K562 (cell line): Measurements from ENCODE around the gene TBX10. TPM values are rescaled to one million over a fixed set of nuclear protein-coding genes. Genes with fewer than 3 reads are reported as not detected.

Source experiments
- ADNP ChIP-seq: fragments of 200-800 bp; sonication (Bioruptor generic); IDR thresholded peaks from 2 replicates; pipeline ENCODE4 v1.6.1; 2016; ENCODE audit warnings: missing genetic modification characterization, missing compliant biosample characterization
- OTX1 ChIP-seq: fragments of 450-650 bp; formaldehyde crosslinking; IDR thresholded peaks from 2 replicates; pipeline ENCODE4 v1.4.0; 2022; ENCODE audit warnings: mild to moderate bottlenecking
- PTBP1 ChIP-seq: fragments of 200-400 bp; formaldehyde crosslinking; IDR thresholded peaks from 2 replicates; pipeline ENCODE4 v1.6.1; 2017; ENCODE audit warnings: low read depth, low read length
- SUPT5H ChIP-seq: fragments of 450-650 bp; IDR thresholded peaks from 2 replicates; pipeline ENCODE4 v1.6.1; 2016
- TEAD4 ChIP-seq, 2 experiments: sonication (generic) in 1 of 2; formaldehyde crosslinking in 1 of 2; IDR thresholded peaks; 2 replicates each; pipeline versions ENCODE4 v1.6.1 to v1.8.0; 2012 to 2022; ENCODE audit warnings: borderline replicate concordance in 1 of 2, inconsistent platforms in 1 of 2, low read length in 1 of 2, mild to moderate bottlenecking in 1 of 2, missing genetic modification reagents in 1 of 2
- YY1 ChIP-seq, 3 experiments: IDR thresholded peaks; 2 replicates each; pipeline ENCODE4 v1.6.1; 2011; ENCODE audit warnings: low read length in 2 of 3, mild to moderate bottlenecking in 2 of 3, moderate library complexity in 2 of 3, borderline replicate concordance in 1 of 3, control low read depth in 1 of 3, low read depth in 1 of 3; ENCODE audit not compliant: insufficient read depth in 3 of 3, insufficient replicate concordance in 2 of 3, control insufficient read depth in 1 of 3, insufficient read length in 1 of 3; ENCODE audit errors: extremely low read depth in 1 of 3
- ZBED1 ChIP-seq: IDR thresholded peaks from 2 replicates; pipeline ENCODE4 v1.6.1; 2014
- ZBTB5 ChIP-seq: fragments of 450-650 bp; IDR thresholded peaks from 2 replicates; pipeline ENCODE4 v1.6.1; 2017; ENCODE audit warnings: antibody characterized with exemption
- ZNF263 ChIP-seq: sonication (generic); formaldehyde crosslinking; IDR thresholded peaks from 2 replicates; pipeline ENCODE4 v1.8.0; 2022; ENCODE audit warnings: mild to moderate bottlenecking, missing genetic modification reagents, borderline replicate concordance
- ZNF696 ChIP-seq: fragments of 250-450 bp; sonication (Bioruptor Pico); conservative IDR thresholded peaks from 2 replicates; pipeline ENCODE4 v1.4.0; 2020; ENCODE audit warnings: mild to moderate bottlenecking, moderate library complexity
- polyA plus RNA-seq, 8 experiments: library from polyadenylated mRNA; depleted of rRNA in 4 of 8; stranded (reverse) in 5 of 8; unstranded in 3 of 8; fragments of >200 nt; fragmentation: Nextera tagmentation in 2 of 8; fragmentation: Illumina TruSeq in 1 of 8; extraction: Ambion mirVana in 2 of 8; extraction: Trizol in 1 of 8; gene quantifications; 2 replicates each; pipeline versions ENCODE4 v1.2.1 to v1.2.3, GENCODE V29; 2011 to 2014; ENCODE audit warnings: inconsistent platforms in 1 of 8, missing spikeins in 1 of 8
- total RNA-seq, 7 experiments: library from RNA; depleted of rRNA in 6 of 7; stranded (reverse); fragments of >200 nt in 6 of 7; fragmentation: Illumina TruSeq in 2 of 7; extraction: Trizol in 2 of 7; gene quantifications; 2 replicates each; pipeline versions ENCODE4 v1.2.1 to v1.2.3, GENCODE V29; 2011 to 2021; ENCODE audit warnings: low replicate concordance in 1 of 7
- TF ChIP-seq, protein P1 (sequence below), 3 experiments: fragments of 200-800 bp in 1 of 3; sonication (Bioruptor generic) in 1 of 3; sonication (generic) in 1 of 3; formaldehyde crosslinking in 1 of 3; IDR thresholded peaks; 2 replicates each; pipeline versions ENCODE4 v1.6.1 to v1.8.0; 2016 to 2022; ENCODE audit warnings: mild to moderate bottlenecking in 2 of 3, missing compliant biosample characterization in 2 of 3, missing genetic modification characterization in 2 of 3, missing genetic modification reagents in 1 of 3
- TF ChIP-seq, protein P2 (sequence below): IDR thresholded peaks from 2 replicates; pipeline ENCODE4 v1.6.1; 2016; ENCODE audit warnings: missing genetic modification characterization, missing compliant biosample characterization
- TF ChIP-seq, protein P3 (sequence below): fragments of 450-650 bp; IDR thresholded peaks from 2 replicates; pipeline ENCODE4 v1.6.1; 2018; ENCODE audit not compliant: partially characterized antibody

The TBX10 gene
- total and polyA plus RNA-seq, 9 of the 15 experiments (the other 6 are each of a cell fraction or from before 2014, with no cell fraction given): not detected

DNA sequence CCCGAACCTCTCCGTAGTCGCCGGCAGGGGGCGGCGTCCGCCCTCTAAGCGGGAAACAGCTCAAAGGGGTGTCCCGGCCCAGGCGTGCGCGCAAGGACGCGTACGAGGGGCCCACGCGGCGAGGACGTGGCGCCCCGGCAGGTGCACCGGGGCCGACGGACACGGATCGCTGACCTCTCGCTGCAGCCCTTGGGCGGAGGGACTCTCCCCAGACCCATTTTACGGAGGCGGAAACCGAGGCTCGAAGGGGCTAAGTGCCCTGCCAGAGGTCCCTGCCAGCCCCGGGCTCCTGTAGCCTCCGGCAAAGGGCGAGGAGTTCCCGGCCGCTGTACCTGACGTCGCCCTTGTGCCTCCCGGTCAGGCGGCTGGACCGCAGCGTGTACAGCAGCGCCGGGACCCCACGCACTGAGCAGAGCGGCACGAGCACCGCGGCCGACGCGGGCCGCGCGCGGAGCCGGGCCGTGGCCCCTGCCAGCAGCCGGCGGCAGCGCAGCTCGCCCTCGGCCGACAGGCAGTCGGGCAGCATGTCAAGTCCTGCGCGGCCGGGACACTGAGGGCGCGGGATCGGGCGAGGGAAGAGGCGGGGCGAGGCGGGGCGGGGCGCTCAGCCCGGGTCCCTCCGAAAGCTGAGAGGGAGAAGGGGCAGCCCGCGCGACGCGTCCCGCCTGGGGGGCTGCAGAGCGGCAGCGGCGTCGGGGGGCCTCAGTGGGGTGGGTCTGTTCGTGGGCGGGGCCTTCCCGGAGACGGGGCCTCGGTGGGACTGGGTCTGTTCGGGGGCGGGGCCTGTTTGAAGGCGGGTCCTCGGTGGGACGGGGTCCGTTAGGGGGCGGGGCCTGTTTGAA is 10.0 kb downstream of the TBX10 start, which contains the start of gene NUDT8 (continued):
- TF ChIP-seq ZNF263 (peak; percentile 64; the same call in 1 of the 2 replicates), OTX1 (CRISPR knock-in tag) (no peak), ZBED1 (peak; percentile 46; the same call in 1 of the 2 replicates), ADNP (tag) (peak; percentile 87), SUPT5H (peak; percentile 55), PTBP1 (peak; percentile 86), ZBTB5 (no peak), TEAD4 (IDR thresholded peaks at IDR 0.05; ENCODE audit: low read length) (no peak), TEAD4 (CRISPR knock-in tag; IDR thresholded peaks at IDR 0.05; ENCODE audit: borderline replicate concordance) (peak; percentile 83; the same call in 1 of the 2 replicates), YY1 (IDR thresholded peaks at IDR 0.05; ENCODE audit: borderline replicate concordance in 1 of 3, control insufficient read depth in 1 of 3, extremely low read depth in 1 of 3, insufficient read depth in 3 of 3, insufficient read length in 1 of 3, insufficient replicate concordance in 2 of 3, low read depth in 1 of 3, low read length in 2 of 3) (peak in 2 of 3 experiments; percentile 11 to 44), ZNF696 (CRISPR knock-in tag) (0 out of 2 replicates have a peak, but pooled peaks have one; percentile 64)
- TF ChIP-seq, protein P1, sequence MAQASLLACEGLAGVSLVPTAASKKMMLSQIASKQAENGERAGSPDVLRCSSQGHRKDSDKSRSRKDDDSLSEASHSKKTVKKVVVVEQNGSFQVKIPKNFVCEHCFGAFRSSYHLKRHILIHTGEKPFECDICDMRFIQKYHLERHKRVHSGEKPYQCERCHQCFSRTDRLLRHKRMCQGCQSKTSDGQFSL (CRISPR knock-in tag; IDR thresholded peaks at IDR 0.05): peak; percentile 48; the same call in 1 of the 2 replicates
- TF ChIP-seq, protein P1 (tag; IDR thresholded peaks at IDR 0.05): no peak
- TF ChIP-seq, protein P2, sequence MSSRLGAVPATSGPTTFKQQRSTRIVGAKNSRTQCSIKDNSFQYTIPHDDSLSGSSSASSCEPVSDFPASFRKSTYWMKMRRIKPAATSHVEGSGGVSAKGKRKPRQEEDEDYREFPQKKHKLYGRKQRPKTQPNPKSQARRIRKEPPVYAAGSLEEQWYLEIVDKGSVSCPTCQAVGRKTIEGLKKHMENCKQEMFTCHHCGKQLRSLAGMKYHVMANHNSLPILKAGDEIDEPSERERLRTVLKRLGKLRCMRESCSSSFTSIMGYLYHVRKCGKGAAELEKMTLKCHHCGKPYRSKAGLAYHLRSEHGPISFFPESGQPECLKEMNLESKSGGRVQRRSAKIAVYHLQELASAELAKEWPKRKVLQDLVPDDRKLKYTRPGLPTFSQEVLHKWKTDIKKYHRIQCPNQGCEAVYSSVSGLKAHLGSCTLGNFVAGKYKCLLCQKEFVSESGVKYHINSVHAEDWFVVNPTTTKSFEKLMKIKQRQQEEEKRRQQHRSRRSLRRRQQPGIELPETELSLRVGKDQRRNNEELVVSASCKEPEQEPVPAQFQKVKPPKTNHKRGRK (tag): no peak
- TF ChIP-seq, protein P3, sequence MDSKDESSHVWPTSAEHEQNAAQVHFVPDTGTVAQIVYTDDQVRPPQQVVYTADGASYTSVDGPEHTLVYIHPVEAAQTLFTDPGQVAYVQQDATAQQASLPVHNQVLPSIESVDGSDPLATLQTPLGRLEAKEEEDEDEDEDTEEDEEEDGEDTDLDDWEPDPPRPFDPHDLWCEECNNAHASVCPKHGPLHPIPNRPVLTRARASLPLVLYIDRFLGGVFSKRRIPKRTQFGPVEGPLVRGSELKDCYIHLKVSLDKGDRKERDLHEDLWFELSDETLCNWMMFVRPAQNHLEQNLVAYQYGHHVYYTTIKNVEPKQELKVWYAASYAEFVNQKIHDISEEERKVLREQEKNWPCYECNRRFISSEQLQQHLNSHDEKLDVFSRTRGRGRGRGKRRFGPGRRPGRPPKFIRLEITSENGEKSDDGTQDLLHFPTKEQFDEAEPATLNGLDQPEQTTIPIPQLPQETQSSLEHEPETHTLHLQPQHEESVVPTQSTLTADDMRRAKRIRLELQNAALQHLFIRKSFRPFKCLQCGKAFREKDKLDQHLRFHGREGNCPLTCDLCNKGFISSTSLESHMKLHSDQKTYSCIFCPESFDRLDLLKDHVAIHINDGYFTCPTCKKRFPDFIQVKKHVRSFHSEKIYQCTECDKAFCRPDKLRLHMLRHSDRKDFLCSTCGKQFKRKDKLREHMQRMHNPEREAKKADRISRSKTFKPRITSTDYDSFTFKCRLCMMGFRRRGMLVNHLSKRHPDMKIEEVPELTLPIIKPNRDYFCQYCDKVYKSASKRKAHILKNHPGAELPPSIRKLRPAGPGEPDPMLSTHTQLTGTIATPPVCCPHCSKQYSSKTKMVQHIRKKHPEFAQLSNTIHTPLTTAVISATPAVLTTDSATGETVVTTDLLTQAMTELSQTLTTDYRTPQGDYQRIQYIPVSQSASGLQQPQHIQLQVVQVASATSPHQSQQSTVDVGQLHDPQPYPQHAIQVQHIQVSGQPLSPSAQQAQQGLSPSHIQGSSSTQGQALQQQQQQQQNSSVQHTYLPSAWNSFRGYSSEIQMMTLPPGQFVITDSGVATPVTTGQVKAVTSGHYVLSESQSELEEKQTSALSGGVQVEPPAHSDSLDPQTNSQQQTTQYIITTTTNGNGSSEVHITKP: peak; percentile 32
